ENCODE data around the gene RBM42.

- TF ChIP-seq POLR2AphosphoS5 (IDR thresholded peaks at IDR 0.05) (no peak), CTCF (IDR thresholded peaks at IDR 0.05) (no peak)
Measured at GRCh38 chr19:35671818-35672217, 43.0 kb downstream of the RBM42 start.

Measured in prostate gland (tissue), 2 donors.